Kidney capillary endothelial cell (primary cell): ENCODE data around the gene NOTCH2.
A peak's percentile ranks its signal among the peaks of the same experiment; 100 is the strongest.

Experiments
- DNase-seq: peaks from one replicate; pipeline ENCODE4 v3.0.0-alpha.2; 2018; ENCODE audit warnings: low spot score

The NOTCH2 gene

GRCh38 chr1:119874186-119874585 is 195.3 kb downstream of the NOTCH2 start:
- DNase-seq: no peak

DNA sequence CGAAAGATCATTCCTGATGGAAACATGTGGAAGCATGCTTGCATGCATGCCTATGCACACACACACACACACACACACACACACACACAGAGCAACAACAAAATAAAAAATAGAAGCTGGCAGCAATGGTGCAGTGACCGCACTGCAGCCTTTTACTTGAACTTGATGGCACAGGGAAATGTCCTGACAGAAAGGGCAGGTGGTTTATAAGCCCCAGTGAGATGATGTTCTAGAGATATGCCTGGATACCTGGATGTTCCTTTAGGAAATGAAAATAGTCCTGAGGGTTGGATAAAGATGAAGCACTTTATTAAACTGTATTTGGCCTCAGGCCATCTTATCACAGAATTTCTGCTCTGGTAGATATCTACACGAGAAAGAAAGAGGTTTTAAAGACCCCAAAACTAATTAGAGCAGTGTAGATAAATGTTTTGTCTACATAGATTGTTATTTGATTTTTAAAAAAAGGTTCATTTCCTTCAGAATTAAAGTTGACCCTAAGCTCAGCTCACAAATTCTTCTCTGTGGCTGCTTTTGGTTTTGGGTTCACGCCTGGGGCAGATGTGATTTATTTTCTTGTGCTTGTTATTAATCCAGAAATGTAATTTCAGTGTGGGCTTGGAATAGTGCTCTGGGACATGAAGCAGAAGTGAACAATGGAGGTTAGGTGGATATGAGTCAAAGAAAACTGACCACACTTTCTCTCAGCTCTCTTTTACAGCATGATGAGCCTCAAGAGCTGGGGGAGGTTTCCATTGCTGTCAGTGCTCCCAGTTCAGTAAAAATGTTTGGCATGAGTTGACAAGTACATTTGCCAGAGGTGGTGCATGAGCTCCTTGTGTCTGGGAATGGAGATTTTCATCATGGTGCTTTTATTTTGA is 196.1 kb downstream of the NOTCH2 start:
- DNase-seq: no peak

DNA sequence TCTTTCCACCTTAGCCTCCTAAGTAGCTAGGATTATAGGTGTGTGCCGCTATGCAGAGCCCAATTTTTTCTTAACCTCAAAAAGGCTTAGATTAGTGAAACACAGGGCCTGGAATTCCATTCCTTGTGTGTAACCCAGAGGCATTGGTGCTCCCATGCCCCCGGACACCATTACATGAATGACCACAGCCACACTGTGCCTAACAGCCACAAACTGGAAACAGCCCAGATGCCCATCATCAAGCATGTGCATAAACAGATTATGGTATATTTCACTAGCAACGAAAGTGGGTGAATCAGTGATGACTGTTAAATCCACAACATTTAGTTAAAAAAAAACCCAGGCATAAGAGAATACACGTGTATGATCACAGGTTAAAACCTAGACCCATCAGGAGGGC is 197.6 kb downstream of the NOTCH2 start:
- no peak for DNase-seq

DNA sequence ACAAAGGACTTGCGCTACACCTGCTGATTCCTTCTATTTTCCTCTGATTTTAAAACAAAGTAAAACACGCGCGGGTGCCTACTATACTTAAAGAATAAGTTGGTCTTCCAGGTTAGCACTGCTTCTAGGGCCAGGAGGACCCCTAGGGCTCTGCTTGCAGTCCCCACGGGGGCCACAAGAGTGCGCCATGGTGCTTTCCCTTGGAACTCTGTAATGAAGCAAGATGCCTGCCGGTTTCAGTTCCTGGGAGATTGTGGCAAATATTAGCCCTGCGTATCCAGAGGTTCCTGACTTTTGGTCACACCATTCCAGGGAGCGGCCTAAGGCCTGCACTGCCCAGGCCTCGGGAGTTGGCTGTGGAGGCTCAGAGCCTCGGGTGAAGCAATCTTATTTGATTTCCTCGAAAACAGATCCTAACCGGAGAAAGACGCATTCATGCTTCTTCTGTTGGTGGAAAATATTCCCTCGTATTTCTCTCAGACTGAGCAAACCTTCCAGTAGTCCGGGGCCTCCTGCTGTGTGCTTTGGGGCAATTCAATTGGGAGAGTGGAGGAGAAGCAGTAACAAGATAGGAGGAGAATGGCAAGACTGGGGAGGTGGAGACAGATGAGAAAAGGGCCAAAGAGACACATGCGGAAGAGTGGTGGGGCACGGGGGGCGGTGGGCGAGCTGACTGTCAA is 198.4 kb downstream of the NOTCH2 start:
- peak; percentile 44 for DNase-seq

GRCh38 chr1:119869995-119870394 is 199.5 kb downstream of the NOTCH2 start:
- no peak for DNase-seq

GRCh38 chr1:119868176-119868575 is 201.3 kb downstream of the NOTCH2 start:
- no peak for DNase-seq

GRCh38 chr1:119866451-119866850 is 203.0 kb downstream of the NOTCH2 start:
- DNase-seq: no peak

GRCh38 chr1:119865627-119866026 is 203.8 kb downstream of the NOTCH2 start:
- DNase-seq: no peak

DNA sequence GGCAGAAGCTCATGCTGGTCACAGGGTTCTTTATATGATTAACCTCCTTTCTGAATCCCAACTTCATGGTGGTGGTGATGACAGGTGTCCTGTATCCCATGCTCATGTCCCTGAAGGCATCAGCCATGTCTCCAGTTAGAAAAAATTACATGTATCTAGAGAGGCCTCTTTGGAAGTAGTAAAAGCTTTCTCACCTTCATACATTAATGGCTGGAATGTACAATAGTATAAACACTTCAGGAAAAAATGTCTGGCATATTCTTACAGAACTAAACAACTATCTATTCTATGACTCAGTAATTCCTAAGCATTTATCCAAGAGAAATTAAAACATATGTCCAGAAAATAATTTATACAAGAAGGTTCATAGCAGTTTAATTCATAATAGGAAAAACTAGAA is 207.2 kb downstream of the NOTCH2 start:
- no peak for DNase-seq
